Effector memory CD4-positive, alpha-beta T cell (primary cell): Measurements from ENCODE around the gene PDRG1.

ENCODE experiments used
- DNase-seq, 3 donors: peaks; one replicate each; pipeline ENCODE4 v3.0.0-alpha.2; 2020
- H3K27ac ChIP-seq: 2 replicates; pipeline ENCODE4 v1.7.0; 2013; ENCODE audit warnings: mild to moderate bottlenecking, low read length, moderate library complexity; ENCODE audit not compliant: insufficient read depth, poor library complexity, severe bottlenecking
- H3K27me3 ChIP-seq: replicated peaks from 2 replicates; pipeline ENCODE4 v1.7.0; 2013; ENCODE audit warnings: mild to moderate bottlenecking, low read length; ENCODE audit not compliant: insufficient read depth, control insufficient read depth, poor library complexity, severe bottlenecking
- H3K36me3 ChIP-seq: 2 replicates; pipeline ENCODE4 v1.7.0; 2013; ENCODE audit warnings: mild to moderate bottlenecking, low read length, moderate library complexity; ENCODE audit not compliant: control insufficient read depth, insufficient read depth
- H3K4me1 ChIP-seq: 2 replicates; pipeline ENCODE4 v1.7.0; 2013; ENCODE audit warnings: low read length, mild to moderate bottlenecking; ENCODE audit not compliant: control insufficient read depth, insufficient read depth, poor library complexity, severe bottlenecking
- H3K4me3 ChIP-seq: 2 replicates; pipeline ENCODE4 v1.7.0; 2013; ENCODE audit warnings: low read length, low read depth, mild to moderate bottlenecking; ENCODE audit not compliant: insufficient read depth, poor library complexity, severe bottlenecking
- H3K9me3 ChIP-seq: 2 replicates; pipeline ENCODE4 v1.7.0; 2013; ENCODE audit warnings: mild to moderate bottlenecking, low read length, moderate library complexity; ENCODE audit not compliant: control insufficient read depth

PDRG1 gene

GRCh38 chr20:31910071-31910803, 41.6 kb downstream of the PDRG1 start:
- Histone ChIP-seq H3K9me3 (no peaks in the 10 kb centered on the region), H3K27ac (no peak overlapping the region), H3K4me3 (no peak overlapping the region), H3K36me3 (no peaks in the 10 kb centered on the region), H3K27me3 (no peaks in the 10 kb centered on the region), H3K4me1 (no peaks in the 10 kb centered on the region)
- no peak for DNase-seq

- no peaks in the 10 kb centered on the region for H3K27me3 ChIP-seq
- no peak for DNase-seq
- no peaks in the 10 kb centered on the region for H3K4me1 ChIP-seq
- H3K4me3 ChIP-seq: no peak overlapping the region
- no peak overlapping the region for H3K27ac ChIP-seq
- H3K36me3 ChIP-seq: no peaks in the 10 kb centered on the region
- no peaks in the 10 kb centered on the region for H3K9me3 ChIP-seq
Observed at GRCh38 chr20:31909253-31910070, 42.4 kb downstream of the PDRG1 start.

- no peaks in the 10 kb centered on the region for H3K36me3 ChIP-seq
- no peak overlapping the region for H3K27ac ChIP-seq
- no peaks in the 10 kb centered on the region for H3K9me3 ChIP-seq
- no peaks in the 10 kb centered on the region for H3K4me1 ChIP-seq
- H3K27me3 ChIP-seq: no peaks in the 10 kb centered on the region
- DNase-seq: no peak
- H3K4me3 ChIP-seq: no peak overlapping the region
Observed at GRCh38 chr20:31908424-31908823, 43.4 kb downstream of the PDRG1 start.

- Histone ChIP-seq H3K9me3 (no peaks in the 10 kb centered on the region), H3K4me3 (no peak overlapping the region), H3K4me1 (no peaks in the 10 kb centered on the region), H3K27ac (no peak overlapping the region), H3K36me3 (no peaks in the 10 kb centered on the region), H3K27me3 (no peaks in the 10 kb centered on the region)
- no peak for DNase-seq
Observed at GRCh38 chr20:31908016-31908415, 43.8 kb downstream of the PDRG1 start.

GRCh38 chr20:31907046-31907445, 44.8 kb downstream of the PDRG1 start:
- Histone ChIP-seq H3K4me1 (no peaks in the 10 kb centered on the region), H3K27me3 (no peaks in the 10 kb centered on the region), H3K9me3 (no peaks in the 10 kb centered on the region), H3K27ac (no peak overlapping the region), H3K36me3 (no peaks in the 10 kb centered on the region), H3K4me3 (no peak overlapping the region)
- no peak for DNase-seq

GRCh38 chr20:31906001-31906400, 45.8 kb downstream of the PDRG1 start:
- H3K4me1 ChIP-seq: no peaks in the 10 kb centered on the region
- no peak overlapping the region for H3K4me3 ChIP-seq
- H3K27me3 ChIP-seq: peaks cover 3% of the 10 kb centered on the region
- no peaks in the 10 kb centered on the region for H3K9me3 ChIP-seq
- no peaks in the 10 kb centered on the region for H3K36me3 ChIP-seq
- no peak overlapping the region for H3K27ac ChIP-seq
- DNase-seq: no peak

- H3K4me3 ChIP-seq: no peak overlapping the region
- no peaks in the 10 kb centered on the region for H3K9me3 ChIP-seq
- DNase-seq: no peak
- no peak overlapping the region for H3K27ac ChIP-seq
- no peaks in the 10 kb centered on the region for H3K36me3 ChIP-seq
- peaks cover 3% of the 10 kb centered on the region for H3K27me3 ChIP-seq
- H3K4me1 ChIP-seq: no peaks in the 10 kb centered on the region
Observed at GRCh38 chr20:31903627-31904386, 48.0 kb downstream of the PDRG1 start.

GRCh38 chr20:31901615-31902014, 50.2 kb downstream of the PDRG1 start:
- no peaks in the 10 kb centered on the region for H3K36me3 ChIP-seq
- peaks cover 7% of the 10 kb centered on the region for H3K27me3 ChIP-seq
- no peak for DNase-seq
- H3K4me3 ChIP-seq: no peak overlapping the region
- H3K9me3 ChIP-seq: no peaks in the 10 kb centered on the region
- no peak overlapping the region for H3K27ac ChIP-seq
- no peaks in the 10 kb centered on the region for H3K4me1 ChIP-seq

- Histone ChIP-seq H3K4me1 (no peaks in the 10 kb centered on the region), H3K36me3 (no peaks in the 10 kb centered on the region), H3K27ac (no peak overlapping the region), H3K9me3 (no peaks in the 10 kb centered on the region), H3K27me3 (peaks cover 7% of the 10 kb centered on the region), H3K4me3 (no peak overlapping the region)
- no peak for DNase-seq
Observed at GRCh38 chr20:31897541-31897940, 54.3 kb downstream of the PDRG1 start.

GRCh38 chr20:31896049-31896448, 55.8 kb downstream of the PDRG1 start:
- Histone ChIP-seq H3K27ac (no peak overlapping the region), H3K4me1 (no peaks in the 10 kb centered on the region), H3K4me3 (no peak overlapping the region), H3K9me3 (no peaks in the 10 kb centered on the region), H3K27me3 (peaks cover 4% of the 10 kb centered on the region), H3K36me3 (no peaks in the 10 kb centered on the region)
- no peak for DNase-seq
